Measurements from ENCODE around the gene CRKL.

Gene CRKL

GRCh38 chr22:20999350-21000206 lies 82.4 kb downstream of the CRKL start:
- no peaks in the 10 kb centered on the region for H3K36me3 ChIP-seq (ENCODE audit: control insufficient read depth, insufficient read depth, low read length)
- H3K27ac ChIP-seq, result no peak overlapping the region
- TF ChIP-seq CTCF (IDR thresholded peaks at IDR 0.05), result no peak
- no peak overlapping the region for H2AFZ ChIP-seq
- no peaks in the 10 kb centered on the region for H3K79me2 ChIP-seq
- no peaks in the 10 kb centered on the region for H3K27me3 ChIP-seq (ENCODE audit: control insufficient read depth, insufficient read depth, low read length)
- H3K9ac ChIP-seq, result no peak overlapping the region
- H3K9me3 ChIP-seq (ENCODE audit: control insufficient read depth, low read length), result no peaks in the 10 kb centered on the region
- H3K4me3 ChIP-seq (ENCODE audit: low read depth, low read length), result no peak overlapping the region
- peaks cover 7% of the 10 kb centered on the region for H3K4me1 ChIP-seq
- no peak overlapping the region for H3K4me2 ChIP-seq (ENCODE audit: low read length)

- Histone ChIP-seq H3K9me3 (ENCODE audit: control insufficient read depth, low read length) (no peaks in the 10 kb centered on the region), H3K27ac (peak overlapping the region; percentile 97), H2AFZ (no peak overlapping the region), H3K27me3 (ENCODE audit: control insufficient read depth, insufficient read depth, low read length) (no peaks in the 10 kb centered on the region), H3K79me2 (no peaks in the 10 kb centered on the region), H3K4me1 (peaks cover 7% of the 10 kb centered on the region), H3K9ac (no peak overlapping the region), H3K4me2 (ENCODE audit: low read length) (peak overlapping the region; percentile 84), H3K36me3 (ENCODE audit: control insufficient read depth, insufficient read depth, low read length) (no peaks in the 10 kb centered on the region), H3K4me3 (ENCODE audit: low read depth, low read length) (peak overlapping the region; percentile 96)
- no peak for TF ChIP-seq CTCF (IDR thresholded peaks at IDR 0.05)
Observed at GRCh38 chr22:21000207-21000986, 83.2 kb downstream of the CRKL start.

GRCh38 chr22:21000987-21001600 lies 83.9 kb downstream of the CRKL start:
- Histone ChIP-seq H3K4me2 (ENCODE audit: low read length) (peak overlapping the region; percentile 84), H3K4me3 (ENCODE audit: low read depth, low read length) (peak overlapping the region; percentile 96), H2AFZ (peak overlapping the region; percentile 84), H3K79me2 (no peaks in the 10 kb centered on the region), H3K9me3 (ENCODE audit: control insufficient read depth, low read length) (no peaks in the 10 kb centered on the region), H3K4me1 (peaks cover 7% of the 10 kb centered on the region), H3K36me3 (ENCODE audit: control insufficient read depth, insufficient read depth, low read length) (no peaks in the 10 kb centered on the region), H3K27ac (peak overlapping the region; percentile 97), H3K27me3 (ENCODE audit: control insufficient read depth, insufficient read depth, low read length) (no peaks in the 10 kb centered on the region), H3K9ac (peak overlapping the region; percentile 19)
- TF ChIP-seq CTCF (IDR thresholded peaks at IDR 0.05), result no peak

- TF ChIP-seq CTCF (IDR thresholded peaks at IDR 0.05), result no peak
- H3K4me1 ChIP-seq, result peaks cover 7% of the 10 kb centered on the region
- H3K79me2 ChIP-seq, result no peaks in the 10 kb centered on the region
- H3K36me3 ChIP-seq (ENCODE audit: control insufficient read depth, insufficient read depth, low read length), result no peaks in the 10 kb centered on the region
- peak within 1 kb of the TSS; percentile 84 for H2AFZ ChIP-seq
- H3K4me2 ChIP-seq (ENCODE audit: low read length), result peak within 1 kb of the TSS; percentile 84
- H3K27ac ChIP-seq, result peak within 1 kb of the TSS; percentile 97
- peak within 1 kb of the TSS; percentile 96 for H3K4me3 ChIP-seq (ENCODE audit: low read depth, low read length)
- H3K9me3 ChIP-seq (ENCODE audit: control insufficient read depth, low read length), result no peaks in the 10 kb centered on the region
- peak within 1 kb of the TSS; percentile 28 for H3K9ac ChIP-seq
- H3K27me3 ChIP-seq (ENCODE audit: control insufficient read depth, insufficient read depth, low read length), result no peaks in the 10 kb centered on the region
Observed at GRCh38 chr22:21001601-21002325, 84.6 kb downstream of the CRKL start, which contains the start of gene THAP7. THAP7 (minus strand) TSS chr22:21002118; CDS start chr22:21001911, 207 bp downstream.

All from parathyroid adenoma (tissue), 2 donors.